DOHH2 (cell line): ENCODE results near the gene BPI.

Experiments used
- H3F3A ChIP-seq: fragments of 200-600 bp; sonication (generic), shearing (Covaris generic); 2 replicates; pipeline ENCODE4 v1.6.0; 2016; ENCODE audit warnings: antibody characterized with exemption, mild to moderate bottlenecking; ENCODE audit not compliant: control insufficient read depth, insufficient read depth
- H3K27ac ChIP-seq: fragments of 200-600 bp; sonication (generic); 2 replicates; pipeline ENCODE4 v1.5.1; 2014; ENCODE audit warnings: low read depth, mild to moderate bottlenecking, low read length, moderate library complexity
- H3K27me3 ChIP-seq: fragments of 200-600 bp; sonication (generic); 2 replicates; pipeline ENCODE4 v1.6.1; 2014; ENCODE audit warnings: mild to moderate bottlenecking, low read length, mixed read lengths; ENCODE audit not compliant: control insufficient read depth
- H3K36me3 ChIP-seq: fragments of 200-600 bp; sonication (generic); 2 replicates; pipeline ENCODE4 v1.6.1; 2014; ENCODE audit warnings: mild to moderate bottlenecking, low read length, moderate library complexity, mixed read lengths; ENCODE audit not compliant: control insufficient read depth
- H3K4me1 ChIP-seq: fragments of 200-600 bp; sonication (generic); 2 replicates; pipeline ENCODE4 v1.6.1; 2014; ENCODE audit warnings: mild to moderate bottlenecking, low read length, mixed read lengths; ENCODE audit not compliant: control insufficient read depth
- H3K4me2 ChIP-seq: fragments of 200-600 bp; sonication (generic); 2 replicates; pipeline ENCODE4 v1.6.0; 2014; ENCODE audit warnings: mild to moderate bottlenecking, low read length, moderate library complexity
- H3K4me3 ChIP-seq: fragments of 200-600 bp; sonication (generic); 2 replicates; pipeline ENCODE4 v1.5.1; 2014; ENCODE audit warnings: mild to moderate bottlenecking, low read length, mixed read lengths
- H3K79me2 ChIP-seq: fragments of 200-600 bp; sonication (generic); 2 replicates; pipeline ENCODE4 v1.6.1; 2014; ENCODE audit warnings: mild to moderate bottlenecking, low read length, mixed read lengths; ENCODE audit not compliant: control insufficient read depth
- H3K9me2 ChIP-seq: fragments of 200-600 bp; sonication (generic); replicated peaks from 2 replicates; pipeline ENCODE4 v1.6.1; 2014; ENCODE audit warnings: mild to moderate bottlenecking, low read length, mixed read lengths; ENCODE audit not compliant: control insufficient read depth
- H3K9me3 ChIP-seq: fragments of 200-600 bp; sonication (generic); 2 replicates; pipeline ENCODE4 v1.6.1; 2014; ENCODE audit warnings: antibody characterized with exemption, low read length, mixed read lengths; ENCODE audit not compliant: control insufficient read depth, insufficient read depth
- H4K20me1 ChIP-seq: fragments of 200-600 bp; sonication (generic); 2 replicates; pipeline ENCODE4 v1.6.0; 2014; ENCODE audit warnings: low read depth, mild to moderate bottlenecking, antibody characterized with exemption, low read length, moderate library complexity; ENCODE audit not compliant: control insufficient read depth, insufficient read depth
- EZH2phosphoT487 ChIP-seq: fragments of 200-600 bp; sonication (generic); IDR thresholded peaks from 2 replicates; pipeline ENCODE4 v1.6.1; 2017; ENCODE audit warnings: borderline replicate concordance, mild to moderate bottlenecking, antibody characterized with exemption, low read length, moderate library complexity, mixed read lengths
- TF ChIP-seq, protein P1 (sequence below): fragments of 200-600 bp; sonication (generic); IDR thresholded peaks from one replicate; pipeline ENCODE4 v1.5.1; 2014; ENCODE audit warnings: antibody characterized with exemption, mild to moderate bottlenecking, low read depth, low read length; ENCODE audit not compliant: poor library complexity, severe bottlenecking

Gene BPI

DNA sequence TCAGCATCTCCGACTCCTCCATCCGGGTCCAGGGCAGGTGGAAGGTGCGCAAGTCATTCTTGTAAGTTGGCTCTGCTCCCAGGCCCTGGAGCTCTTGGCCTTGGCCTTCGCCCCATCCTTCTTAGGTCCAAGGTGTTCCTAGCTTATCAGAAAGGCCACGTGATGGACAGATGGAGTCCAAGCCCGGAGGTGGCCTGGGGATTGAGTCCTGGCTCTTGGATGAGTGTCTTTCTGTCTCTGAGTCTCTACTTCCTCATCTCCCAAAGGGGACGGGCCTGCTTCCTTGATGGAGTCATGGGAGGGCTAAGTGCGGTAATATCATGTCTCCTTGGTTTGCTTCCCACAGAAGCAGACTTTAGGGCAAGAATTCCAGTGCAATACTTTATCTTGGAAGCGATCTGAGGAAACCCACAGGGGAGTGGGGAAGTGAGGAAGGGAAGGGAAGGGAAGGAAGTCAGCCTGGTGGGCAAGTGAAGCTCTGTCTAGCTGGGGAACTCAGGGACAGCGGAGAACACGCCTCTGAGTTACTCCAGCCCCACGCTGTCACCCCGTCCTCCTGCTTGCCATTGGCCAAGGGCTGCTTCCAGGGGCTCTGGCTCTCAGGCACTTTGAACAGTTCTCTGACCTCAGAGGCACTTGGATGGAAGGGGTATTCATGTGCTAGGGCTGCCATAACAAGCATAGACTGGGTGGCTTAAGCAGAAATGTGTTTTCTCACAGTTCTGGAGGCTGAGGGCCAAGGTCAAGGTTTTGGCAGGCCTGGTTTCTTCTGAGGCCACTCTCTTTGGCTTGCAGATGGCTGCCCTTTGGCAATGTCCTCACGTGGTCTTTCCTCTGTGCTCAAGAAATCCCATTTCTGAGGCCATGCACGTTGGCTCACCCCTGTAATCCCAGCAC is 47.2 kb downstream of the BPI start:
- Histone ChIP-seq H4K20me1 (no peaks in the 10 kb centered on the region), H3K36me3 (no peaks in the 10 kb centered on the region), H3F3A (no peaks in the 10 kb centered on the region), H3K9me3 (no peaks in the 10 kb centered on the region), H3K9me2 (no peaks in the 10 kb centered on the region), H3K79me2 (no peaks in the 10 kb centered on the region), H3K4me1 (no peaks in the 10 kb centered on the region), H3K4me3 (no peak overlapping the region), H3K27ac (no peak overlapping the region), H3K27me3 (0 out of 2 replicates have a peak, but pooled peaks cover 2% of the 10 kb centered on the region), H3K4me2 (no peak overlapping the region)
- TF ChIP-seq, protein P1, sequence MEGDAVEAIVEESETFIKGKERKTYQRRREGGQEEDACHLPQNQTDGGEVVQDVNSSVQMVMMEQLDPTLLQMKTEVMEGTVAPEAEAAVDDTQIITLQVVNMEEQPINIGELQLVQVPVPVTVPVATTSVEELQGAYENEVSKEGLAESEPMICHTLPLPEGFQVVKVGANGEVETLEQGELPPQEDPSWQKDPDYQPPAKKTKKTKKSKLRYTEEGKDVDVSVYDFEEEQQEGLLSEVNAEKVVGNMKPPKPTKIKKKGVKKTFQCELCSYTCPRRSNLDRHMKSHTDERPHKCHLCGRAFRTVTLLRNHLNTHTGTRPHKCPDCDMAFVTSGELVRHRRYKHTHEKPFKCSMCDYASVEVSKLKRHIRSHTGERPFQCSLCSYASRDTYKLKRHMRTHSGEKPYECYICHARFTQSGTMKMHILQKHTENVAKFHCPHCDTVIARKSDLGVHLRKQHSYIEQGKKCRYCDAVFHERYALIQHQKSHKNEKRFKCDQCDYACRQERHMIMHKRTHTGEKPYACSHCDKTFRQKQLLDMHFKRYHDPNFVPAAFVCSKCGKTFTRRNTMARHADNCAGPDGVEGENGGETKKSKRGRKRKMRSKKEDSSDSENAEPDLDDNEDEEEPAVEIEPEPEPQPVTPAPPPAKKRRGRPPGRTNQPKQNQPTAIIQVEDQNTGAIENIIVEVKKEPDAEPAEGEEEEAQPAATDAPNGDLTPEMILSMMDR = no peak

DNA sequence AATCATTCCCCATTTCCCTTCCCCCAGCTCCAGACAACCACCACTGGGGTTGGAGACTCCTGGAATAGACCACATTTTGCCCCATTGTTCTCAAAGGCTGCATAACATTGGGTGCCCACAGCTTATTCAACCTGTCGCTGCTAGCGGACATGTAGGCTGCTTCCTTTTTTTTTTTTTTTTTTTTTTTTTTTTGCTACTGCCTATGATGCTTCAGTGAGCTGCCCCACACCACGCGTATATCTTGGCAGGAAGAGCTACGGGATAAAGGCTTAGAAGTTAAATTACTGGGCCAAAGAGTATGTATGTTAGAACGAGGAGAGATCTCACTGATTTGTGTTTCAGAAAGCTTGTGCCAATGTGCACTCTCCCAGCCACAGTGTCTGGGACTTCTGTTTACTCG is 49.4 kb downstream of the BPI start:
- Histone ChIP-seq H3K9me2 (no peaks in the 10 kb centered on the region), H3K27me3 (peaks cover 4% of the 10 kb centered on the region), H3K9me3 (no peaks in the 10 kb centered on the region), H3K36me3 (no peaks in the 10 kb centered on the region), H3F3A (no peaks in the 10 kb centered on the region), H3K79me2 (no peaks in the 10 kb centered on the region), H3K4me1 (no peaks in the 10 kb centered on the region), H3K4me3 (no peak overlapping the region), H3K4me2 (no peak overlapping the region), H4K20me1 (no peaks in the 10 kb centered on the region), H3K27ac (no peak overlapping the region)
- TF ChIP-seq, protein P1 = no peak
- no peak for TF ChIP-seq EZH2phosphoT487

DNA sequence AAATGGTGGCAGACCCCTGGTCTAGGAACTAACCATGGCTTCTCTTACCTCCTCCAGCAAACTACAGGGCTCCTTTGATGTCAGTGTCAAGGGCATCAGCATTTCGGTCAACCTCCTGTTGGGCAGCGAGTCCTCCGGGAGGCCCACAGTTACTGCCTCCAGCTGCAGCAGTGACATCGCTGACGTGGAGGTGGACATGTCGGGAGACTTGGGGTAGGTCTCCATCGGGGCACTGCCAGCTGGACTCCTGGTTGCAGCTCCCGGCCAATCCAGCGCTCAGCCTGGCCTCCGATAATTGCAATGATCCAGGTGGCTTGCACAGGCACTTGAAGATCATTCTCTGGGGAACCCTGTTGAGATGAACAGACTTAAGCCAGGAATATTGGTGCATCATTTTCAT is 50.3 kb downstream of the BPI start:
- H3K4me2 ChIP-seq = no peak overlapping the region
- no peaks in the 10 kb centered on the region for H3K36me3 ChIP-seq
- H3K4me1 ChIP-seq = no peaks in the 10 kb centered on the region
- TF ChIP-seq, protein P1 = no peak
- no peak for TF ChIP-seq EZH2phosphoT487
- no peaks in the 10 kb centered on the region for H3K79me2 ChIP-seq
- no peaks in the 10 kb centered on the region for H4K20me1 ChIP-seq
- H3K4me3 ChIP-seq = no peak overlapping the region
- no peaks in the 10 kb centered on the region for H3K9me2 ChIP-seq
- no peaks in the 10 kb centered on the region for H3K9me3 ChIP-seq
- peaks cover 5% of the 10 kb centered on the region for H3K27me3 ChIP-seq
- no peaks in the 10 kb centered on the region for H3F3A ChIP-seq
- H3K27ac ChIP-seq = no peak overlapping the region
